Measurements from ENCODE around the gene FGFR2. TPM values are rescaled to one million over a fixed set of nuclear protein-coding genes. Genes with fewer than 3 reads are reported as not detected.

The FGFR2 gene
- total RNA-seq, 1 donor from 2014 or later = 58.4 TPM

DNA sequence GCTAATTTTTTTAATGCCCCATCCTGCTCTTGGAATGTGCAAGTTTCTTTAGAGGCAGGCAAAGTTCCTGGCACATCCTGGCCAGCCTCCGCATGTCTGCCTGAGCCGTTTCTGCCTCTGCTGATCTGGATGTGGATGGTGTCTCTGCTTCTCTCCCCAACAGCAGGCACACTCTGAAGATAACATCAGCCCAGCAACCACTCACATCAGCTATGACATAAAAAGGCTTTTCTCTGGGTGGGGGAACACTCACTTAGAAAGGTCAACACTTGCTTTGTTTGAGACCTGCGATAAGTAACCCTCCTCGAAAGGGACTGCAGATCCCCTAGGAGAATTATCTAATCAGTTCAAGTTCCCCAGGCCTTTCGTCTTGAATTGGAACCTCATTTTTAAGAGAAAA is 142.9 kb downstream of the FGFR2 start:
- peaks cover 15% of the 10 kb centered on the region for H3K27me3 Mint-ChIP-seq (ENCODE audit: low read depth)
- peaks cover 11% of the 10 kb centered on the region for H3K4me1 Mint-ChIP-seq
- peak overlapping the region; percentile 51 for H3K27ac Mint-ChIP-seq (ENCODE audit: unreplicated experiment)
- H3K36me3 Mint-ChIP-seq (ENCODE audit: low read depth) = no peaks in the 10 kb centered on the region
- DNase-seq (ENCODE audit: low read depth, low spot score) = no peak
- TF ChIP-seq CTCF (conservative IDR thresholded peaks at IDR 0.05) = no peak
- peaks cover 3% of the 10 kb centered on the region for H3K9me3 Mint-ChIP-seq
- no peak overlapping the region for H3K4me3 Mint-ChIP-seq

- no peak for TF ChIP-seq CTCF (conservative IDR thresholded peaks at IDR 0.05)
- no peak overlapping the region for H3K4me3 Mint-ChIP-seq
- H3K27ac Mint-ChIP-seq (ENCODE audit: unreplicated experiment) = peak overlapping the region; percentile 51
- no peaks in the 10 kb centered on the region for H3K36me3 Mint-ChIP-seq (ENCODE audit: low read depth)
- H3K9me3 Mint-ChIP-seq = peaks cover 3% of the 10 kb centered on the region
- no peak for DNase-seq (ENCODE audit: low read depth, low spot score)
- peaks cover 15% of the 10 kb centered on the region for H3K4me1 Mint-ChIP-seq
- H3K27me3 Mint-ChIP-seq (ENCODE audit: low read depth) = peaks cover 12% of the 10 kb centered on the region
Measured at GRCh38 chr10:121454781-121455180, 143.5 kb downstream of the FGFR2 start.

DNA sequence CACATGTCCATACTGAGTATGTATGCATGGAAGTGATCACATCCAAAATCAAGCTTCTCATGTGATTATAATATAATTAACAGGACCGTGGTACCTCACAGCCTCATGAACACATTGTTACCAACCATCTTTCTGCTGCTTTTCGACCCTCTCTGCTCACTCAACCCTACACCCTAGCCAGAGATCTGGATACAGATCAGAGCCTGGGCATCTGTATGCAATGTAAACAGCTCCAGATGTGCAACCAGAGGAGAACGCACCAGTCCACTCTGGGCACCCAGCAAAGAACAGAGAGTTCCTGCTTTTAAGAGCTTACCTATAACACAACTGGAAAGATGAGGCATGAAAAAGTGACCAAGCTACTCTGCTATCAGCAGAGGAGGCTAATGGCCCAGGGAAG is 145.1 kb downstream of the FGFR2 start:
- H3K27ac Mint-ChIP-seq (ENCODE audit: unreplicated experiment) = no peak overlapping the region

DNA sequence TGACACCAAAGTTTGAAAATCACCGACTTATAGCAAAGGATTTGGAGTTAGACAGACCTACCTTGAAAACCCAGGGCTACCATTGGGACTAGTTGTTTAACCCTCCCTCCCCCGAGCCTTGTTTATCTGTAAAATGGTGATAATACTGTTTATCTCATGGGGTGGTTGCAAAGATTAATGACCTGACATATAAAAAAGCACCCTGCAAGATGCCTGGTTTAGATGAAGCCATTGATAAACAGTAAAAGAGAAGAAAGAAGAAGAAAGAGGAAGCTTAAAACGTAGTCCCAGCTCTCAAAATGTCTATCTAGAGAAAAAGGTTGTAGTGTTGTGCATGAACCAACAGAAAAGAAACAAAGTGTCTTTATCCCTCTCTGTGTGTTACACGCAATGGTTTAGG is 145.7 kb downstream of the FGFR2 start:
- DNase-seq (ENCODE audit: low read depth, low spot score) = no peak
- H3K4me1 Mint-ChIP-seq = peaks cover 28% of the 10 kb centered on the region
- peaks cover 3% of the 10 kb centered on the region for H3K9me3 Mint-ChIP-seq
- no peak overlapping the region for H3K27ac Mint-ChIP-seq (ENCODE audit: unreplicated experiment)
- no peak for TF ChIP-seq CTCF (conservative IDR thresholded peaks at IDR 0.05)
- no peak overlapping the region for H3K4me3 Mint-ChIP-seq
- H3K36me3 Mint-ChIP-seq (ENCODE audit: low read depth) = no peaks in the 10 kb centered on the region
- peaks cover 11% of the 10 kb centered on the region for H3K27me3 Mint-ChIP-seq (ENCODE audit: low read depth)

More for the DNA sequence above, 145.1 kb downstream of the FGFR2 start:
- Mint-ChIP-seq H3K36me3 (ENCODE audit: low read depth) (no peaks in the 10 kb centered on the region), H3K4me1 (peaks cover 28% of the 10 kb centered on the region), H3K9me3 (peaks cover 3% of the 10 kb centered on the region), H3K27me3 (ENCODE audit: low read depth) (peaks cover 11% of the 10 kb centered on the region), H3K4me3 (no peak overlapping the region)
- DNase-seq (ENCODE audit: low read depth, low spot score) = no peak
- TF ChIP-seq CTCF (conservative IDR thresholded peaks at IDR 0.05) = no peak

GRCh38 chr10:121450247-121450646 is 148.0 kb downstream of the FGFR2 start:
- Mint-ChIP-seq H3K36me3 (ENCODE audit: low read depth) (no peaks in the 10 kb centered on the region), H3K27me3 (ENCODE audit: low read depth) (peaks cover 7% of the 10 kb centered on the region), H3K9me3 (no peaks in the 10 kb centered on the region), H3K27ac (ENCODE audit: unreplicated experiment) (no peak overlapping the region), H3K4me1 (peaks cover 25% of the 10 kb centered on the region), H3K4me3 (no peak overlapping the region)
- no peak for DNase-seq (ENCODE audit: low read depth, low spot score)
- no peak for TF ChIP-seq CTCF (conservative IDR thresholded peaks at IDR 0.05)

GRCh38 chr10:121449482-121449924 is 148.7 kb downstream of the FGFR2 start:
- Mint-ChIP-seq H3K4me3 (no peak overlapping the region), H3K4me1 (peaks cover 21% of the 10 kb centered on the region), H3K9me3 (no peaks in the 10 kb centered on the region), H3K27ac (ENCODE audit: unreplicated experiment) (no peak overlapping the region), H3K27me3 (ENCODE audit: low read depth) (peaks cover 7% of the 10 kb centered on the region), H3K36me3 (ENCODE audit: low read depth) (no peaks in the 10 kb centered on the region)
- DNase-seq (ENCODE audit: low read depth, low spot score) = no peak
- TF ChIP-seq CTCF (conservative IDR thresholded peaks at IDR 0.05) = no peak

All from neural crest cell (in vitro differentiated cells).